OCI-LY1 (cell line): ENCODE results near the gene CASKIN2.

Experiments used
- CTCF ChIP-seq: fragments of 200-600 bp; sonication (generic), shearing (Covaris generic); IDR thresholded peaks from 2 replicates; pipeline ENCODE4 v1.5.1; 2017; ENCODE audit warnings: mild to moderate bottlenecking, antibody characterized with exemption, low read length, moderate library complexity, mixed read lengths
- EZH2 ChIP-seq: fragments of 200-600 bp; sonication (generic), shearing (Covaris generic); IDR thresholded peaks from 2 replicates; pipeline ENCODE4 v1.8.0; 2017; ENCODE audit warnings: borderline replicate concordance, mixed run types, mild to moderate bottlenecking, antibody characterized with exemption, low read length, moderate library complexity, mixed read lengths

GRCh38 chr17:75561927-75562603, 46.7 kb upstream of the CASKIN2 start:
- TF ChIP-seq CTCF (no peak), EZH2 (no peak)
